ENCODE results near the gene POLD1. TPM values are rescaled to one million over a fixed set of nuclear protein-coding genes. Genes with fewer than 3 reads are reported as not detected.

The POLD1 gene
- total and polyA plus RNA-seq, 4 donors: 7.5 to 57.1 (median 8.2) TPM

- peak; percentile 37 for DNase-seq (ENCODE audit: low spot score)
Observed at GRCh38 chr19:50401605-50402450, 17.7 kb downstream of the POLD1 start.

GRCh38 chr19:50402544-50403301 lies 18.6 kb downstream of the POLD1 start:
- TF ChIP-seq HNF4A (conservative IDR thresholded peaks at IDR 0.05) (no peak), RAD21 (IDR thresholded peaks at IDR 0.05) (no peak), MAX (IDR thresholded peaks at IDR 0.05) (no peak), CTCF (IDR thresholded peaks at IDR 0.05; ENCODE audit: low read depth, low read length, missing input control) (no peak)
- peaks cover 0 to 6% (median 3%) of the 10 kb centered on the region in 4 donors for H3K36me3 ChIP-seq (ENCODE audit: control insufficient read depth in 4 of 4, insufficient read depth in 3 of 4, low read depth in 1 of 4, low read length in 3 of 4)
- H3K9me3 ChIP-seq (ENCODE audit: control insufficient read depth in 4 of 4, low read length in 3 of 4): no peaks in the 10 kb centered on the region
- no peak overlapping the region for H3K27ac ChIP-seq (ENCODE audit: low read depth in 1 of 2, low read length in 2 of 2)
- no peaks in the 10 kb centered on the region for H3K4me1 ChIP-seq (ENCODE audit: control insufficient read depth in 4 of 4, insufficient read depth in 4 of 4, low read length in 3 of 4)
- no peak overlapping the region for H3K9ac ChIP-seq (ENCODE audit: low read depth in 1 of 2, low read length in 2 of 2)
- no peaks in the 10 kb centered on the region for H3K27me3 ChIP-seq (ENCODE audit: control insufficient read depth in 4 of 4, insufficient read depth in 4 of 4, low read length in 3 of 4)
- H3K4me3 ChIP-seq (ENCODE audit: low read depth in 1 of 3, low read length in 3 of 3): no peak overlapping the region
- DNase-seq (ENCODE audit: low spot score): no peak
- 98% methylated on average over 41 of the region's 41 CpGs for WGBS

More at GRCh38 chr19:50401605-50402450, 17.7 kb downstream of the POLD1 start:
- Histone ChIP-seq H3K27ac (ENCODE audit: low read depth in 1 of 2, low read length in 2 of 2) (no peak overlapping the region), H3K9me3 (ENCODE audit: control insufficient read depth in 4 of 4, low read length in 3 of 4) (no peaks in the 10 kb centered on the region), H3K4me3 (ENCODE audit: low read depth in 1 of 3, low read length in 3 of 3) (no peak overlapping the region), H3K36me3 (ENCODE audit: control insufficient read depth in 4 of 4, insufficient read depth in 3 of 4, low read depth in 1 of 4, low read length in 3 of 4) (peaks cover 0 to 6% (median 3%) of the 10 kb centered on the region in 4 donors), H3K4me1 (ENCODE audit: control insufficient read depth in 4 of 4, insufficient read depth in 4 of 4, low read length in 3 of 4) (no peaks in the 10 kb centered on the region), H3K9ac (ENCODE audit: low read depth in 1 of 2, low read length in 2 of 2) (no peak overlapping the region), H3K27me3 (ENCODE audit: control insufficient read depth in 4 of 4, insufficient read depth in 4 of 4, low read length in 3 of 4) (no peaks in the 10 kb centered on the region)
- WGBS: 96% methylated on average over 48 of the region's 48 CpGs
- TF ChIP-seq FOXA2 (IDR thresholded peaks at IDR 0.05): no peak

- 85% methylated on average over 22 of the region's 22 CpGs for WGBS
- Histone ChIP-seq H3K27ac (ENCODE audit: low read depth in 1 of 2, low read length in 2 of 2) (no peak overlapping the region), H3K27me3 (ENCODE audit: control insufficient read depth in 4 of 4, insufficient read depth in 4 of 4, low read length in 3 of 4) (no peaks in the 10 kb centered on the region), H3K4me3 (ENCODE audit: low read depth in 1 of 3, low read length in 3 of 3) (no peak overlapping the region), H3K9me3 (ENCODE audit: control insufficient read depth in 4 of 4, low read length in 3 of 4) (no peaks in the 10 kb centered on the region), H3K9ac (ENCODE audit: low read depth in 1 of 2, low read length in 2 of 2) (no peak overlapping the region), H3K4me1 (ENCODE audit: control insufficient read depth in 4 of 4, insufficient read depth in 4 of 4, low read length in 3 of 4) (no peaks in the 10 kb centered on the region), H3K36me3 (ENCODE audit: control insufficient read depth in 4 of 4, insufficient read depth in 3 of 4, low read depth in 1 of 4, low read length in 3 of 4) (peaks cover 0 to 10% (median 3%) of the 10 kb centered on the region in 4 donors)
- no peak for TF ChIP-seq CTCF (IDR thresholded peaks at IDR 0.05; ENCODE audit: low read depth, low read length, missing input control)
- no peak for TF ChIP-seq YY1 (IDR thresholded peaks at IDR 0.05)
- no peak for TF ChIP-seq FOXA1 (IDR thresholded peaks at IDR 0.05)
- peak in 1 of 2 donors; percentile 26 for TF ChIP-seq RXRA (IDR thresholded peaks at IDR 0.05)
- TF ChIP-seq RAD21 (IDR thresholded peaks at IDR 0.05): no peak
- TF ChIP-seq HNF4G (IDR thresholded peaks at IDR 0.05): no peak
- no peak for TF ChIP-seq FOXA2 (IDR thresholded peaks at IDR 0.05)
- TF ChIP-seq SP1 (IDR thresholded peaks at IDR 0.05): no peak
- no peak for TF ChIP-seq TAF1 (conservative IDR thresholded peaks at IDR 0.05)
- no peak for TF ChIP-seq MAX (IDR thresholded peaks at IDR 0.05)
- TF ChIP-seq NR2F2 (IDR thresholded peaks at IDR 0.05): peak; percentile 91
- no peak for TF ChIP-seq HNF4A (conservative IDR thresholded peaks at IDR 0.05)
- no peak for TF ChIP-seq JUND (IDR thresholded peaks at IDR 0.05)
- no peak for TF ChIP-seq EGR1 (IDR thresholded peaks at IDR 0.05; ENCODE audit: low read depth in 2 of 2)
- peak; percentile 33 for DNase-seq (ENCODE audit: low spot score)
Observed at GRCh38 chr19:50406156-50406820, 22.1 kb downstream of the POLD1 start.

Measured in liver (tissue), 9 donors.